ENCODE results near the gene SLC25A10.
"Not testable (repeated sequence)": the region's sequence is repeated elsewhere in the genome, so short reads cannot be mapped to it uniquely, and the experiment has no call there.

Gene SLC25A10, protein sequence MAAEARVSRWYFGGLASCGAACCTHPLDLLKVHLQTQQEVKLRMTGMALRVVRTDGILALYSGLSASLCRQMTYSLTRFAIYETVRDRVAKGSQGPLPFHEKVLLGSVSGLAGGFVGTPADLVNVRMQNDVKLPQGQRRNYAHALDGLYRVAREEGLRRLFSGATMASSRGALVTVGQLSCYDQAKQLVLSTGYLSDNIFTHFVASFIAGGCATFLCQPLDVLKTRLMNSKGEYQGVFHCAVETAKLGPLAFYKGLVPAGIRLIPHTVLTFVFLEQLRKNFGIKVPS

DNA sequence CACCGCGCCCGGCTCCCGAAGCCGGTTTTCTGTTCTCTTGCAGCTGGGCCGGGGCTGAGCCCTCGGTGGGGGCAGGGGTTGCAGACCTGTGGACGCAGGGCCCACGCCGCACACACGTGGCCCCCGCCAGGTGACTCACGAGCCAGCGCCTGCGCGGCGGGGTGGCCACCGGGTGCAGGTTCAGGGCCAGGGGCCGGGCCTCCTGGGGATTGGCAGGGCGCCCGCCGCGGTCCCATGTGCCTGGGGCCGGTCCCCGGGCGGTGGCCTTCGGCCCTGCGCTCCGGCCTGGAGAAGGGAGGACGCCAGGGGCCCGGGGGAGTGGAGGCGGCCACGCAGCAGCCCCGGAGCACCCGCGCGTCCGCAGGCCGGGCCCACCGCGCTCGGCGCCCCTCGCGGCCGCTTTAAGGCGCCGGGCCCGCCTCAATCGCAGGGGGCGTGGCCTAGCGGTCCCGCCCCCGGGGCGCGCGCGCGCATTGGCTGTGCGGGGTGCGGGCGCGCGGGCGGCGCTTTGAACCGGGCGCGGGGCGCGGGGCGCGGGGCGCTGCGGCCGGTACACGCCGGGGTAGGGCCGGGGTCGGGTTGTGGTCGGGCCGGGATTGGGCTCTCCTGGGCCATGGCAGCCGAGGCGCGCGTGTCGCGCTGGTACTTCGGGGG lies at the start of gene SLC25A10:
TSS of gene SLC25A10 (plus strand) at position 471 of the 654 bp plus-strand sequence. CDS start at position 614, 143 bp downstream.
- peak; percentile 95 for DNase-seq

DNA sequence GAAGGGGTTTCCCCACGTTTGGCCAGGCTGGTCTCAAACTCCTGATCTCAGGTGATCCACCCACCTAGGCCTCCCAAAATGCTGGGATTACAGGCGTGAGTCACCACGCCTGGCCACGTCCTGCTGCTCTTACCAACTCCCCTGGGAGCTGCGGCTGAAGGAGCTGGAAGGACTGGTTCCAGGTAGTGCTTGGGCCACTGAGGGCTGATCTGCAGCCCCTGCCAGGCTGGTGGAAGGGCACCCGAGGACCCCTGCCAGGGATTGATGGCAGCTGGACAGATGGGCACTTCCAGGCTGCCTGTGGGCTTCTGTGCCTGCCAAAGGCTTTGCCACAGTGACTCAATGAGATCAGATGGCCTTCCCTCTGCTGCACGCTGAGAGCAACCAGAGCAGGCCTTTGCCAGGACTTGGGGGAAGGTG lies 48.0 kb upstream of the SLC25A10 start:
- DNase-seq: no peak

DNA sequence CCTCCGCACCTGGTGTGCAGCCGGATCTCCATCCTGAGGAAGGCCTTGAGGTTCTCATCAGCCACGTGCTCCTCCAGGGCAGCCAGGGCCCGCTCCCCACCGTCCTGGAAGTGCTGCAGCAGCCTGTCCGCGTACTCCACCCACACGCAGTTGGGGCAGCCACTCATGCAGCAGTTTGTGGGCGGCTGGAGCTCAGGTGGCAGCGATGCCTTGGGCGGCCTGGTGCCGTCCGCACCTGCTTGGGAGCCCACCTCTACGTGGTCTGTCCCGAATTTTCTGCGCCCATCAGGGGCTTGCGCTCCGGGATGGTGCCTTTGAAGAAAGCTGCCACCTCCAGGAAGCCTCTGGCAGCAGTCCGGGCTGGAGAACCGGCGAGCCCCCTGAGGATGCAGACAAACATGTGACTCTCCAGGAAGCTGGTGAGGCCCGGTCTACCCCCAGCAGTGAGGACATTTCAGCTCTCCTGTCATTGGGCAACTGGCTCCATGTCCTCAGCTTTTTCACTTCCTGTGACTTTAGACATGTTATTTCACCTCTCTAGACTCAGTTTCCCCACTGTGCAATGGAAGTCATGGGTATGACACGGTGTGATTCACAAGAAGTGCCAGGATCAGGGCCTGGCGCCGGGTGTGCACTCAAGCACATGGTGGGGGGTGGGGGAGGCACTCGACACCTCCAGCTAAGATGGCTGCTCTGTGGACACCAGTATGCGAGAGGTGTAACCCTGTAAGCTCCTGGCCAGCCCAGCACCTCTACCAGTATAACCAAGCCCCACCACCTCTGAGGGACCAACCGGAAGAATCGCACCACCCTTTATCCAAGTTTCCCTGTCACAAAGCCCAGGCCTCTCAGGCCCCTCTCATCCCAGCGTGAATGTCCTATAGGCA lies 46.6 kb upstream of the SLC25A10 start:
- no peak for DNase-seq

DNA sequence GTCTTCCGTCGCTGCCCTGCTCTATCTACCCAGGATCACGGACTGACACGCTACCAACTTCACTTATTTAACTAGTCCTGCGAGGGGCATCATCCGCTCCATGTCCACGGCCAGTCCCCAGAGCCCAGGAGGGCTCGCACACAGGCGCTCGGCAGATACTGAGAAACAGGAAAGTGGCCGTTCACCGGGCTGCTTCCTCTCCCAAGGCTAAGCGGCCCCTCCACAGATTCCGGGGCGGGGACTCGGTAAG lies 46.1 kb upstream of the SLC25A10 start:
- DNase-seq: no peak

DNA sequence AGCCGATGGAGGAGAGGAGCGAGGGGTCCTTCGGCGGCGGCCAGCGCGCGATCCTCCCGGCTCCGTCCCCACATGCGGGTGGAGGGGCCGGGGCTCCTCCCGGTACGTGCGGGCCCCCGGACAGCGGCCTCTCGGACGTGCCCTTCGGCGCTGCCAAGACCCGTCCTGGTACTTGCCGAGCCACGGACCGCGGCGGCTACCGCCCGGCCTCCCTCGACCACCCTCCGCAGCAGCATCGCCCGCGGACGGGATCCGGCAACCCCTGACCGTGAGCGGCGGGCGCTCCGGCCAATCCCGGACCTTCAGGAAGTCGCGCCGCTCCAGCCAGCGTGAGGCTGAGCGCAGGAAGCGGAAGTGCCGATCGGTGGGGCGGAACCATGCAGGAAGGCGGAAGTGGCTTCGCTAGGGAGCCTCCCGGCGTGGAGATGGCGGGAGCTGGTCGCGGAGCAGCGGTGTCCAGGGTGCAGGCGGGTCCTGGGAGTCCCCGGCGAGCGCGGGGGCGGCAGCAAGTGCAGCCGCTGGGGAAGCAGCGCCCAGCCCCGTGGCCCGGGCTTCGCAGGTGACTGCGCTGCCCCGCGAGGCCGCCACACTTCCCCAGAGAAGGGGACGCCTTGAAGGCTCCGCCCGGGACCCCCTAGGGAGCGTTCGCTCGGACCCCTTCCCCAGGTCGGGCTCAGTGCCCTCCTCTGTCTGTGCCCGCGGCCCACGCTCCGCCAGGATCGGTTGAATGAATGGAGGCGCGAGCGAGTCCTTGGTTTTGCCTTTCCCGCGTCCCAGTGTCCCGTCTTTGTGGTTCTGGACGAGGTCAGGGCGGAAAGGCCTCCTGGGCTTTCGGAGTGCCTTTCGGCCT lies 45.5 kb upstream of the SLC25A10 start, which contains the start of the genes CCDC137 and OXLD1:
TSS of gene CCDC137 (plus strand) at position 396 of the 850 bp plus-strand sequence. CDS start at position 426, 30 bp downstream.
TSS of gene OXLD1 (minus strand) at position 264 of the 850 bp plus-strand sequence. CDS start at position 236, 28 bp downstream.
- peak; percentile 99 for DNase-seq

DNA sequence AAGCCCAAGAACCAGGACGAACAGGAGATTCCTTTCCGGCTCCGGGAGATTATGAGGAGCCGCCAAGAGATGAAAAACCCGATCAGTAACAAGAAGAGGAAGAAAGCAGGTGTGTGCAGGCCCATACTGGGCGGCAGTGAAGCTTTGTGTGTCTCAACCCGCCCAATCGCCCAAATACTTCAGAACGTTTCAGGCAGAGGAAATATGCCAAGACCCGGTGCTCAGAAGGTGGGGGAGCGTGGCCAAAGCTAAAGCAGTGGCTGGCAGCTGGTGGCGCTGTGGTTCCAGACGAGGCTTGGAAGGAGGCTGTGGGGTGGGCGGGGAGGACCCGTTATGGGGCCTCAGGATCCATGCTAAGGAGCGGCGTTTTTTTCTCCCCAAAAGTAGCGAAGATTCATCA lies 44.3 kb upstream of the SLC25A10 start:
- peak; percentile 69 for DNase-seq

DNA sequence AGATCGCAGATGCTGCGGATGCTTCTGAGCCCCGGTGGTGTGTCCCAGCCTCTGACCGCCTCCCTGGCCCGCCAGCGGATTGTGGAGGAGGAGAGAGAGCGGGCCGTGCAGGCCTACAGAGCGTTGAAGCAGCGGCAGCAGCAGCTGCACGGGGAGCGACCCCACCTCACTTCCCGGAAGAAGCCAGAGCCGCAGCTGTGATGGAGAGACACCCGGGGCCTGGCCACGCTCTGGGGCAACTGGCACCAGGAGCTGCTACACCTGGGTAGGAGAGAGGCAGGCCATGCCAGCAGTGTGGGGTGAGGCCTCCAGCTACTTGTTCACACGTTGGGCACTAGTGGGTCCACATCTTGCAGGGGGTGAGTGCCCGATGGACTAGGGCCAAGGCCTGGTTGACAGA lies 39.6 kb upstream of the SLC25A10 start:
- no peak for DNase-seq

DNA sequence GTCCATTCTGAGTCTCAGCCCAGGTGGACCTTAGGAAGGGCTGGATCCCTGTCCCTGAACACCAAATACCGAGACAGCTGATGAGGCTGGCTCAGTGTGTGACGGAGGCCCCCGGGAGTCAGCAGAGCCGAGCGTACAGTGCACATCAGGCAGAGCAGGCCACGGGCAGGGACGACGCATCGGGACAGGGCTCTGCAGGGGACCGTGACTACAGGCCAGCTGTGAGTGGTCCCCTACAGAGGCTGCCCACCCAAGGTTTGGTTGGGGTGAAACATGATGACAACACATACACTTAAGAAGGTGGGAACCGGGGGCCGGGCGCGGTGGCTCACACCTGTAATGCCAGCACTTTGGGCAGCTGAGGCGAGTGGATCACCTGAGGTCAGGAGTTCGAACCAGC lies 39.1 kb upstream of the SLC25A10 start:
- no peak for DNase-seq

DNA sequence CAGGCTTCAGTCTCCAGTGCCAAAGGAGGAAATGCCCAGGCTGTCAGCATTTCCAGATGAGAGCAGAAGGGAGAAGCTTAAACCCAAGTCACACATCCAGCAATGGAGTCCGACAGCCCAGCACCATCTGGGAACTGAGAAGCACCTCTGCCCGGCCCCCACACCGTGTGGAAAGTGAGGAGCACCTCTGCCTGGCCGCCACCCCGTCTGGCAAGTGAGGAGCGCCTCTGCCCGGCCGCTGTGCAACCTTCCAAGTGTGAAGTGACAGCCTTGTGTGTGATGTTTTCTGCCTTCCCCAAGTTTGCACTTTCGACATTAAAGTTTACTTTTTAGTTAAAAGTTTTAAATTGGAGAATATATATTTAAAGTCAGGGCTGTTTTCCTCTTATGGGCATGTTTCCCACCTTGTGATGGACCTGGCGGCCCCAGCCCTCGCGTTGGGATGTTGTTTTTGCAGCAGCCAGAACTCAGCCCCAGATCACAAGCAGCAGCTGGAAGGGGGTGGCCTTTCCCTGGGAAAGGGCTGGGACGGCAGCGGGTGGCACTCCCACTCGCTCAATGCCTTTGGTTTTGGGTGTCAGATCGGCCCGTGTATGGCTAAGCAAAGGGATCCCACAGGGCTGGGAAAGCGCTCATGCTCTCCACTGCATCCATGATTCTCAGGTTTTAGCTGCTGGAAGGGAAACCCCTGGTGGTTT lies 38.4 kb upstream of the SLC25A10 start:
- DNase-seq: no peak

DNA sequence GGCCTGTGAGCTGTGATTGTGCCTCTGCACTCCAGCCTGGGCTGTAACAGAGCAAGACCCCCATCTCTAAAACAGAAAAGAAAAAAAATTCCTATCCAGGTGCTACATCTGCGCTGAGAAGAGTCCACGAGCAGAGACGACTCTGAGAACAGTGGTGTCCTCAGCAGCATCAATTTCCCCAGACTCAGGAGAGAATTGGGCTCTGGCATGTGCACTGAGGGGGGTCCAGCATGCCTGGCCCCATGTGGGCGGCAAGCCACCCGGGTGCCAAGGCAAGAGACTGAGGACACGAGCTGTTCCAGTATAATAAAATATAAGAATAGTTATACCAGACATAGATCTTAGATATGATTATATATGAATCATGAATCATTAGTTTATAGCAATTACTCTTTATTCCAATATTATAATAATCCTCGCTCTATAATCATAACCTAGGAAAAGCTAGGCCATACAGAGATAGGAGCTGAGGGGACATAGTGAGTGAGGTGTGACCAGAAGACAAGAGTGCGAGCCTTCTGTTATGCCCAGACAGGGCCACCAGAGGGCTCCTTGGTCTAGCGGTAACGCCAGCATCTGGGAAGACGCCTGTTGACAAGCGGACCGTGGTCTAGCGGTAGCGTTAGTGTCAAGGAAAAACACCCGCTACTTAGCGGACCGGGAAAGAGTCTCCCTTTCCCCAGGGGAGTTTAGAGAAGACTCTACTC lies 36.4 kb upstream of the SLC25A10 start:
- not testable (repeated sequence) for DNase-seq

DNA sequence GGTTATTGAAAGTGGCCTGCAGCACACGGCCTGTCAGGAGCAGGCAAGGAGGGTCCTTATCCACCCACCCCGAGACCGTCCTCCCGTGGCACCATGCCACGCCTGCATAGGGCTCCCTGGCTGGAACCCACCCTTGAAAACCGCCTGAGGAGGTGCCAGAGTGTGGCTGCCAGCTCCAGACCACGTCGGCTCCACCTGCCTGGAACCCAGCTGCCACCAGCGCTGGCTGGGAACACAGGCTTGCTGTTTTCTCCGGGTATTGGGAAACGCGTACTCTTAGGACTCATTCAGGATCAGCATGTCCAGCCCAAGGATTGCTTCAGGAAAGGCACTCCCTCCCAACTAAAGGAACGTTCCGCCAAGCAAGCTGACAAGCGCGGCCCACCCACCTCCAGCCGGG lies 35.2 kb upstream of the SLC25A10 start:
- DNase-seq: no peak

DNA sequence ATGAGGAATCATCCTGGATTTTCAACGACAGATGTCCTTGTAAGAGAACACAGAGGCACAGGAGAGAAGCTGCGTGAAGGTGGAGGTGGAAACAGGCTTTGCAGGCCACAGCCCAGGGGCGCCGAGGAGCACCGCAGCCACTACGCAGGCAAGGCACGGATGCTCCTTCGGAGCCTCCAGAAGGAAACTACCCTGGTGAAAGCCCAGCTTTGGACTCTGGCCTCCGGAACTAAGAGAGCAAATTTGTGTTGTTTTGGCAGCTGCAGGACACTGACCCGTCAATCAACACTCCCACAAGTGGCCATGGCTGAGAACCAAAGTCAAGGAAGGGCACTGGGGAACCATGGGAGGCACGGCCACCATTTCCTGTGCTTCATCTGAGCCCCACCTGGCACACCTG lies 31.9 kb upstream of the SLC25A10 start:
- DNase-seq: no peak

DNA sequence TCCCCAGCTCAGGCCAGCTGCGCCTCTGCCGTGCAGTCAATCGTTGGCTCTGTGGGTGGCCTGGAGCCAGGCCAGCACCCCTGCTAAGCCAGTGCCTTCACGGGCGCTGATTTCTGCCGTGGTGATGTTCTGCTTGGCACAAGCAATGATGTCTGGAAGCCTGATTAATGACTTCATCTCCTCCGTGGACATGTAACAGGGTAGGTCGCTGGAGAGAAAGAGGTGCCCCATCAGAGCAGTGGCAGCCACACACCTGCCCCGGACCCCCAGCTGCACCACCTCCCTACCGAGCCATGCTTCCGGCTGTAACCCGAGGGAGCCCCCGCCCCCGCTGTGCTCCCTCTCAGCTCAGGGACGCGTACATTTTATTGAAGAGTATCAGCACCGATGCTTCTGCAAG lies 30.4 kb upstream of the SLC25A10 start:
- DNase-seq: no peak

DNA sequence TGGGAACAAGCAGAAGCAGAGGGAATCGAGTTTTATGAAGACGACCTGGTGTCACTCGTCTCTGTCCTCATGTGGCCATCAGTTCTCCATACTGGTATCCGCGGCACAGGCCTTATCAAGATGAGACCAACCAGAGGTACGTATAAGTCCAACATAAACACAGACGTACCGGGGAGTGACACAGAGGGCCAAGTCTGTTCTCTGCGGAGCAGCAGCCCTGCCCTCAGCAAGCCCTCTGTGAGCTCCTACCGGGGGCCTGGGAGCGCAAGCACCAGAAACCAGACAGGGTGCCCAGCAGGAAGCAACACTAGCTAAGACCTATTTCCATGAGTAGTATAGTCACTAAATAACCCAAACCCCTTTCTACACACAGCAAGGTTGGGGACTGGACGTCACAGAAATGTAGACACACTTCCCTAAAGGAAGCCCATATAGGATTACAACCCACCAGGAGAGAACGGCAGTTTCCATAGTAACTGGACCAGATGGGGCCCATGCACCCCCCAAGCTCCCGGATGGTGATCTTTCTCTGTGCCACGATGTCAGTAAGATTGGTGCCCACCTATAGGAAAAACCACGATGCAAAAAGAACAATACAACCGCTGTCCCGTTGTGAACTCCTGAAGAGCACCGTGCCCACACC lies 29.4 kb upstream of the SLC25A10 start:
- no peak for DNase-seq

DNA sequence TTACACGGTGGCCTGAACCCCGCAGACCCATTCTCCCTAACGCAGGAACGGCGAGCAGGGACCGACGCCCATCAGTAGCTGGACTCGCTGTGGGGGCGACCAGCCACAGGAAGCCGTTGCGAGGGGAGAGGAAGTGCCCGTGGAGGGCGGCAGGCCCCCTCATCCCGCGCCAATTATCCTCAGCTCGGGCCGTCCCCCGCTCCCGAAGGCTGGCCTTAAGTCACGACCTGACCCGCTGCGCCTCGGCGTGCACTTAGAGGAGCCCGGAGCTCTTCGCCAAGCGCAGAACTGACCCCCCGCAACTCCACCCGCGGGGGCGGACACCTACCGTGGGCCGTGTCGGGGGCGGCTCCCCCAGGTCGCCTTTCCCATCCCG lies 28.9 kb upstream of the SLC25A10 start:
- DNase-seq: no peak

DNA sequence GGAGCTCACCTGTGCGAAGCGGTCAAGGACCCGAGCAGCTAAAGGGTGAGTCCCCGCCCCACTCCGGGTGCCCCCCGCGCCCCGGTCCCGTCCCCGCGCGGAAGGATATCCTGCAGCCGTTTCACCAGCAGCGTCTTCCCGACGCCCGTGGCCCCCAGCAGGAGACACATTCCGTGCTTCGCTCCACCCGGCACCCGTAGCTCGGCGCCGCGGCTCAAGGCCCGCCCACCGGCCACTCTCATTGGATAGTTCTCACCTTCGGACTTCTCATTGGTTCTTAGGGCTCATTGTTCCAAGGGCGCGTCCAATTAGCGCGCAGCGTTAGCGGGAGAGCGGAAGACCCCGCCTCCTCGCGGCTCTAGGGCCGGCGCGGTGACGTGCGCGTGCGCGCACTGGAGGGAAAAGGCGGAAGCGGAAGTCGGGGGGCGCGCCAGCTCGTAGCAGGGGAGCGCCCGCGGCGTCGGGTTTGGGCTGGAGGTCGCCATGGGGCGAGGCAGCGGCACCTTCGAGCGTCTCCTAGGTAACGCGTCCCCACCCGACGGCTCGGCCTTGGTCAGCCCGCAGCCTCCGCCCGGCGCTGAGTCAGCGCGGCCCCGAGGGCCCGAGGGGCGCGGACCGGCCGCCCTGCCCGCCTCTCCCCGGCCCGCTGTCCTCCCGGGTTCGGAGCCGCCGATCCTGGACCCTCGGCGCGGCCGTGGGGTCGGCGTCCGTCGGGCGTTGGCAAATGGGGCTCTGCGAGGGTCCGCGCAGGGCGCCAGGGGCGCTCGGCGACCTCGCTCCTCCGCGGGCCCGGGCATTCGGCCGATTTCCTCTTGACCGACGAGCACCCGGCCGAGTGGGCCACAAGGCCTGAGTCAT lies 28.3 kb upstream of the SLC25A10 start, which contains the start of the genes ARL16 and HGS:
TSS of gene ARL16 (minus strand) at position 214 of the 858 bp plus-strand sequence. CDS start at position 170, 44 bp downstream.
TSS of gene HGS (plus strand) at position 428 of the 858 bp plus-strand sequence. CDS start at position 484, 56 bp downstream.
- DNase-seq: peak; percentile 100

DNA sequence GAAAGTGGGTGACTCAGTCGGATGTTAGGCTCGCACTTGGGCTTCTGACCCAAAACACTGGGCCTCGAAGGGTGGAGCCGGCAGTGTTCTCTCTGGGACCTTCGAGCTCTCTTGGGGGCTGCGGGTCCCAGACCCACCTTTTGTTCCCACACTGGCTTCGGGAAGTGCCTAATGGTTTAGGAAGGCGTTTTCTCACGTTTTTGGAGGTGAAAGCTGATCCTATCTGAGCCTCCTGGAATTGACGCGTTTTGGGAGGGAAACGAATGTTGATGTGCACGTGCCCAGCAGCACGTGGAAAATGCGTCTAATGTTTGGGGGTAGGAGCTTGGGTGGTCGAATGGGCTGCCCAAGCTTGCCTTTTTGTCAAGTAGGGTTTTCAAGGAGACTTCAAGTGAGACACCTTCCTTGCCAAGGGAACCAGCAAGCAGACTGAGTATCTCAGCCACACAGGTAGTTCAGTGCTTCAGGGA lies 27.6 kb upstream of the SLC25A10 start:
- no peak for DNase-seq

DNA sequence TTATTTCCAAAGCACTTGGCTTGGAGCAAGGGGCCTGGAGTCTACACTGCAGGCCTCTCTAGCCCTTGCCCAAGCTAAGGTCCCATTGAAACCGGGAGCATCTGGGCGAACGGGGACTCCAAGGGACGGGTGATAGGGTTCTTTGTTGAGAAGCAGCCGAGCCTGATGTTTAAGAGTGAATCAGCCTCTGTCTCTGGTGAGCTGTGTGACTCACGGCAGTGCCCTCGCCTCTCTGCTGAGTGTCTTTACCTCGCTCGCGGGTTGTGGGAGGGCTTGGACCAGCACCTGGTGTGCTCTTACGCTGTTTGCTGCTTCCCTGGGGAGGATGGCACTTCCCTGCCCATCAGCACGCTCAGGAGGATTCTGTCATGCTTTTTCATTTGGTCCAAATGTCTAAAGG lies 27.0 kb upstream of the SLC25A10 start:
- DNase-seq: peak; percentile 83

DNA sequence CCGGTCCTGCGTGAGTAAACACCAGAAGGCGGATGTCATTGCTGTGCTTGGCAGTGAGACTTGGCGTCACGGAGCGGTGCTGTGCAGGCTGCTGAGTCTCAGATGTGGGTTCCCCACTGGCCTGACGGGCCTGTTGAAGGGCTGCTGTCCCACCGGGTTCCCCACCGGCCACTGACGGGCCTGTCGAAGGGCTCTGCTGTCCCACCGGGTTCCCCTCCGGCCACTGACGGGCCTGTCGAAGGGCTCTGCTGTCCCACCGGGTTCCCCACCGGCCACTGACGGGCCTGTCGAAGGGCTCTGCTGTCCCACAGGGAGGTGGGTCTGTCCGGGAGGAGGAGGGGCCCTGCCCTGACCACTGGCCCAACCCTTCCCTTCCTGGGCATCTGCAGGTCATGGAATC lies 25.5 kb upstream of the SLC25A10 start:
- DNase-seq: no peak

All from islet precursor cell (in vitro differentiated cells).